ENCODE measurements around the gene BAIAP2L2. TPM values are rescaled to one million over a fixed set of nuclear protein-coding genes. Genes with fewer than 3 reads are reported as not detected.

Gene BAIAP2L2
- total and polyA plus RNA-seq, 3 donors from 2014 or later = 6.6 to 10.0 (median 8.8) TPM

GRCh38 chr22:38081941-38082828 lies 28.3 kb downstream of the BAIAP2L2 start:
- H3K27ac ChIP-seq = no peak overlapping the region
- WGBS, 2 donors = 35% methylated on average over 51 of the region's 52 CpGs; no CpG with 5 or more reads in 1 of the 2 donors
- no peaks in the 10 kb centered on the region for H3K36me3 ChIP-seq (ENCODE audit: low read depth, missing control alignments)
- peaks cover 18% of the 10 kb centered on the region for H3K4me1 ChIP-seq
- TF ChIP-seq, protein P1, sequence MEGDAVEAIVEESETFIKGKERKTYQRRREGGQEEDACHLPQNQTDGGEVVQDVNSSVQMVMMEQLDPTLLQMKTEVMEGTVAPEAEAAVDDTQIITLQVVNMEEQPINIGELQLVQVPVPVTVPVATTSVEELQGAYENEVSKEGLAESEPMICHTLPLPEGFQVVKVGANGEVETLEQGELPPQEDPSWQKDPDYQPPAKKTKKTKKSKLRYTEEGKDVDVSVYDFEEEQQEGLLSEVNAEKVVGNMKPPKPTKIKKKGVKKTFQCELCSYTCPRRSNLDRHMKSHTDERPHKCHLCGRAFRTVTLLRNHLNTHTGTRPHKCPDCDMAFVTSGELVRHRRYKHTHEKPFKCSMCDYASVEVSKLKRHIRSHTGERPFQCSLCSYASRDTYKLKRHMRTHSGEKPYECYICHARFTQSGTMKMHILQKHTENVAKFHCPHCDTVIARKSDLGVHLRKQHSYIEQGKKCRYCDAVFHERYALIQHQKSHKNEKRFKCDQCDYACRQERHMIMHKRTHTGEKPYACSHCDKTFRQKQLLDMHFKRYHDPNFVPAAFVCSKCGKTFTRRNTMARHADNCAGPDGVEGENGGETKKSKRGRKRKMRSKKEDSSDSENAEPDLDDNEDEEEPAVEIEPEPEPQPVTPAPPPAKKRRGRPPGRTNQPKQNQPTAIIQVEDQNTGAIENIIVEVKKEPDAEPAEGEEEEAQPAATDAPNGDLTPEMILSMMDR (IDR thresholded peaks at IDR 0.05) = no peak
- TF ChIP-seq POLR2A (IDR thresholded peaks at IDR 0.05) = no peak
- intact Hi-C loops (cut with DNase I; ENCODE audit: low total_unique reads) = no loop called here
- H3K4me3 ChIP-seq = peak overlapping the region; percentile 37 to 54
- H3K9me3 ChIP-seq = no peaks in the 10 kb centered on the region
- DNase-seq = peak; percentile 48
- H3K27me3 ChIP-seq = no peaks in the 10 kb centered on the region

DNA sequence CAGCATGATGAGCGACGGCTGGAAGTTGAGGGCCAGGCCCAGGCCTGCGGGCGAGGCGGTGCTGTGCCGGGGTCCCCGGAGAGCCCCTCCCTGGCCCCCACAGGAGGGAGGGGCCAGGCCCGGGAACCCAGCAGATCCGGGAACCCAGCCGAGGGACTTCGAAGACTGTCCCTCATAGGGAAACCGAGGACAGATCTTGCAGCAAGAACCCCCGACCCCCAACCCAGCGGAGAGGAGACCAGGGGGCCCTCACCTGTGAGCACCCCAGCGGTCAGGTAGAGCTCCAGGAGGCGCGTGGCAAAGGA lies 28.9 kb downstream of the BAIAP2L2 start:
- Histone ChIP-seq H3K27ac (no peak overlapping the region), H3K27me3 (no peaks in the 10 kb centered on the region), H3K4me3 (peak overlapping the region; percentile 37 to 54), H3K36me3 (ENCODE audit: low read depth, missing control alignments) (no peaks in the 10 kb centered on the region), H3K9me3 (no peaks in the 10 kb centered on the region), H3K4me1 (peaks cover 18% of the 10 kb centered on the region)
- no peak for DNase-seq
- TF ChIP-seq POLR2A (IDR thresholded peaks at IDR 0.05) = no peak
- TF ChIP-seq, protein P1 (IDR thresholded peaks at IDR 0.05) = no peak
- WGBS, 2 donors = 6% methylated on average over 17 of the region's 17 CpGs; no CpG with 5 or more reads in 1 of the 2 donors
- intact Hi-C loops (cut with DNase I; ENCODE audit: low total_unique reads) = no loop called here

DNA sequence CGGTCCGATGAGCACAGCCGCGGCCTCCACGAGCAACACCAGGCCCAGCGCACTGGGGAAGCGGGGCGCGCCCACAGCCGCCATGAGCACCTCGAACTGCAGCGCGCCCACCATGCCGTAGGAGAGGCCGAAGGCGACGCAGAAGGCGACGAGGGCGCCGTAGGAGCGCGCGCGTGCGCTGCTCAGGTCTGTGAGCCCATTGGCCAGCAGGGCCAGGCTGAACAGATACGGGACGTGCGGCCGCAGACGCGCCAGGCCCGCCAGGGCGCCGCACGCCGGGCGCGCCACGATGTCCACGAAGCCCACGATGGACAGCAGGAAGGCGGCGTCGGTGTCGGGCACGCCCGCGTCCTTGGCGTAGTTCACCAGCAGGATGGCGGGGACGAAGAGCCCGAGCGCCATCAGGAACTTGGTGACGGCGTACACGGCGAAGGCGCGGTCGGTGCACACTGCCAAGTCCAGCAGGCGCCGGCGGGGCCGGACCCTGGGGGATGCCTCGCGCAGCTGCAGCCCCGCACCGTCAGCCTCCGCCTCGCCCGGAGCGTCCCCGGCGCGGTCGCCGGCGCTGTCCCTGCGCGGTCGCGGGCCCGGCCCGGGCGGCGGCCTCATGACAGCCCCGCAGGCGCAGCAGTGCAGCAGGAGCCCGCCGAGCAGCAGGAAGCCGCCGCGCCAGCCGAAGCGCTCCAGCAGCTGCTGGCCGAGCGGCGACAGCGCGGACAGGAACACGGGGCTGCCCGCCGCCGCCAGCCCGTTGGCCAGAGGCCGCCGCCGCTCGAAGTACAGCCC lies 29.4 kb downstream of the BAIAP2L2 start:
- peak; percentile 49 for DNase-seq
- H3K27ac ChIP-seq = no peak overlapping the region
- intact Hi-C loops (cut with DNase I; ENCODE audit: low total_unique reads) = no loop called here
- no peaks in the 10 kb centered on the region for H3K27me3 ChIP-seq
- H3K4me1 ChIP-seq = peaks cover 18% of the 10 kb centered on the region
- WGBS, 2 donors = 7% methylated on average over 73 of the region's 110 CpGs; no CpG with 5 or more reads in 1 of the 2 donors
- peak overlapping the region; percentile 37 to 54 for H3K4me3 ChIP-seq
- H3K9me3 ChIP-seq = no peaks in the 10 kb centered on the region
- no peaks in the 10 kb centered on the region for H3K36me3 ChIP-seq (ENCODE audit: low read depth, missing control alignments)
- no peak for TF ChIP-seq POLR2A (IDR thresholded peaks at IDR 0.05)
- TF ChIP-seq, protein P1 (IDR thresholded peaks at IDR 0.05) = peak in 1 of 3 experiments; percentile 7

DNA sequence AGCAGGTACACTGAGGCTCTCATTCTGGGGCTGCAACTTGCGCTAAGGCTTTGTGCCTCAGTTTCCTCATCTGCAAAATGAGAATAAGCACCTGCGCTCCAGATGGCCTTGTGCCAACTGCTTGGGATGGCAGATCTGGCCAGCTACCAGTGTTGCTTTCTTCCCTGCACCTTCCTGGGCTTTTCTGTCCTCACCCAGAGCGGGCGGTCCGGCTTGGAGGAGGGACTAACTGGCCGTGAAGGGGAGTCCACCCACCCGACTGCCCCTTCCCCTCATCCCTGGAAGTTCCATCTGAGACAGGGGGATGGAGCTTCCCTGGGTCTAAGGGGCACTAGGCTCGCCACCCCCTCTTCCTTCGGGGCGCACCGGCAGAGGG lies 30.0 kb downstream of the BAIAP2L2 start:
- H3K4me3 ChIP-seq = peak overlapping the region in 1 of 2 donors; percentile 54
- TF ChIP-seq, protein P1 (IDR thresholded peaks at IDR 0.05) = no peak
- TF ChIP-seq POLR2A (IDR thresholded peaks at IDR 0.05) = no peak
- peaks cover 24% of the 10 kb centered on the region for H3K4me1 ChIP-seq
- no peak overlapping the region for H3K27ac ChIP-seq
- no peaks in the 10 kb centered on the region for H3K9me3 ChIP-seq
- no peak for DNase-seq
- 49 to 60% methylated on average over 5 to 11 of the region's 11 CpGs for WGBS, 2 donors
- intact Hi-C loops (cut with DNase I; ENCODE audit: low total_unique reads) = no loop called here
- no peaks in the 10 kb centered on the region for H3K27me3 ChIP-seq
- H3K36me3 ChIP-seq (ENCODE audit: low read depth, missing control alignments) = no peaks in the 10 kb centered on the region

Measured in testis (tissue), 3 donors.